ENCODE results near the gene PPFIA1.

- TF ChIP-seq CTCF (conservative IDR thresholded peaks at IDR 0.05) (no peak), EZH2 (IDR thresholded peaks at IDR 0.05; ENCODE audit: low read depth) (no peak)
Observed at GRCh38 chr11:70278994-70279393, 8.5 kb downstream of the PPFIA1 start.
